ENCODE results near the gene HIF1AN. TPM values are rescaled to one million over a fixed set of nuclear protein-coding genes. Genes with fewer than 3 reads are reported as not detected.

HIF1AN gene
- total RNA-seq, 1 donor, result 14.2 TPM

GRCh38 chr10:100519311-100520051 is 16.3 kb upstream of the HIF1AN start, which contains the start of gene SEC31B:
Gene SEC31B (minus strand): TSS chr10:100519861. CDS start chr10:100516952, 2,909 bp downstream.
- peak within 1 kb of the TSS; percentile 54 for H3K4me3 ChIP-seq (ENCODE audit: low read depth, low read length)
- no peak for DNase-seq (ENCODE audit: low read depth)
- no peak for TF ChIP-seq CTCF (IDR thresholded peaks at IDR 0.05; ENCODE audit: insufficient read depth, low read depth, low read length)

GRCh38 chr10:100520811-100521210 is 14.9 kb upstream of the HIF1AN start:
- DNase-seq (ENCODE audit: low read depth), result no peak
- H3K4me3 ChIP-seq (ENCODE audit: low read depth, low read length), result no peak overlapping the region
- TF ChIP-seq CTCF (IDR thresholded peaks at IDR 0.05; ENCODE audit: insufficient read depth, low read depth, low read length), result no peak

GRCh38 chr10:100522107-100522801 is 13.5 kb upstream of the HIF1AN start:
- DNase-seq (ENCODE audit: low read depth), result no peak
- H3K4me3 ChIP-seq (ENCODE audit: low read depth, low read length), result no peak overlapping the region
- no peak for TF ChIP-seq CTCF (IDR thresholded peaks at IDR 0.05; ENCODE audit: insufficient read depth, low read depth, low read length)

- no peak for DNase-seq (ENCODE audit: low read depth)
- TF ChIP-seq CTCF (IDR thresholded peaks at IDR 0.05; ENCODE audit: insufficient read depth, low read depth, low read length), result no peak
- H3K4me3 ChIP-seq (ENCODE audit: low read depth, low read length), result no peak overlapping the region
These were observed 12.8 kb upstream of the HIF1AN start for GRCh38 chr10:100522945-100523344.

GRCh38 chr10:100524206-100524605 is 11.5 kb upstream of the HIF1AN start:
- DNase-seq (ENCODE audit: low read depth), result no peak
- no peak for TF ChIP-seq CTCF (IDR thresholded peaks at IDR 0.05; ENCODE audit: insufficient read depth, low read depth, low read length)

GRCh38 chr10:100524638-100525037 is 11.1 kb upstream of the HIF1AN start:
- no peak for TF ChIP-seq CTCF (IDR thresholded peaks at IDR 0.05; ENCODE audit: insufficient read depth, low read depth, low read length)
- no peak for DNase-seq (ENCODE audit: low read depth)
- no peak overlapping the region for H3K4me3 ChIP-seq (ENCODE audit: low read depth, low read length)

More at GRCh38 chr10:100524206-100524605, 11.5 kb upstream of the HIF1AN start:
- no peak overlapping the region for H3K4me3 ChIP-seq (ENCODE audit: low read depth, low read length)

Data from fibroblast of villous mesenchyme (primary cell).